ENCODE data around the gene ARHGEF28.

ARHGEF28 gene

DNA sequence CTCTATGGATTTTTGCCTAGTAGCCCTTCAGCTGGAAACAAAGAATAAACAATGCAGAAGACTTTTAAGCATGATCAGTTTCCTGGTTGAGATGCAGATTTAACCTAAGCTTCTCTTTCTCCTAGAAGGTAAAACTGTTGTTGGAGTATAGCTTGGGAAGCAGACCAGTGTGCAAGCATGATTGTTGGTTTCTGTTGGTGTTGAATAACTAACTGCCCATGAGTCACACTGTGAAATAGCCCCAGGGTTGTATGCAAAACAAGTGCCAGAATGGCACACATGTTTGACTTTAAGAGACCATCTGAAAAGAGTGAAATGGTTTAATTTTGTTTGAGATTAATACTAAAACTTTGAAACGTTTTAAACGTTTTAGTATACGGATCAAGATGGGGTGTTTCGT lies 227.1 kb downstream of the ARHGEF28 start:
- no peak for DNase-seq (ENCODE audit: low read depth)

DNA sequence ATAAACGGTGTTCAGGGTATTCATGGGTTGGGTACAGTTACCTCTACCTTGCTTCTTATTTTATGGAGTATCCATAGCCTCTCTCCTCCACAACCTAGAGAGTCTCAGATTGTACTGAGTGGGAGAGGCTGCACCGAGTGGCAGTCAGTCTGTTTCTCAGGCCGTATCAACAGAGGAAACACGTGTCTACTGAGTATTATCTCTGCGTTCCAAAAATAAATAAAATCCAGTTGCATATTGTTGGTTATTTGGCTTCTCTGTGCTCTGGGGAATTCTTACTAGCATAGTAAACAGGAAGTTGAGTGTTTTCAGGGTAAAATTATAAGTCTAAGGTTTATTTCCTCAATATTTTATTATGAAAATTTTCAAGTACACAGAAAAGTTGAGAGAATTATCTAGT lies 231.0 kb downstream of the ARHGEF28 start:
- DNase-seq (ENCODE audit: low read depth) = no peak

DNA sequence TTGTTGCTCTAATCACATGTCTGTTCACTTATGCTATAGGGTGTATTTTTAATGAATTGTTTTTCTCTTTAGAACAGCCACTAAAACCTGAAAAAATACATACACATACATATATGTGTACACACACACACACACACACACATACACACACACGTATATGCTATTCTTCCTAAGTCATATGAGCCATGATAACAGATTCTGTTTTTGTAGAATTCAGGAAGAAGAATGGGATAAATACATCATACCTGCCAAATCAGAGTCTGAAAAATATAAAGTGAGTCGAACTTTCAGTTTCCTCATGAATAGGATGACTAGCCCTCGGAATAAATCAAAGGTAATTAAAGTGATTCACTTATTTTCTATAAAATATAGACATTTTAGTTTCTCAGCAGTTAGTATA lies 231.4 kb downstream of the ARHGEF28 start:
- no peak for DNase-seq (ENCODE audit: low read depth)

DNA sequence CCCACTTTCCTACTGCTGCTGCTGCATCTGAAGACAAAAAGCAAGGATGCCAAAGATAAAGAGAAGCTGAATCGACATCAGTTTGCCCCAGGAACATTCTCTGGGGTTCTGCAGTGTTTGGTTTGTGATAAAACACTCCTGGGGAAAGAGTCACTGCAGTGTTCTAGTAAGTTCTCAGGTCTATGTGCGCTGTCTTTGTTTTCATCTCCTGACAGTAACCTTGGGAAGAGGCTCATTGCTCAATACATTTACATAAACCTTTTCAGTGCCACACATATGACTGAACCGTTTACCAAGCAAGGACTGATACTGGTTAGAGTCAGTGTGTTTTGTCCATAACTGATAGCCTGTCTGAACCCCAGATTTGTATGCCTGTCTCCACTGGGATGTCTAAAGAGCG lies 232.1 kb downstream of the ARHGEF28 start:
- no peak for DNase-seq (ENCODE audit: low read depth)

DNA sequence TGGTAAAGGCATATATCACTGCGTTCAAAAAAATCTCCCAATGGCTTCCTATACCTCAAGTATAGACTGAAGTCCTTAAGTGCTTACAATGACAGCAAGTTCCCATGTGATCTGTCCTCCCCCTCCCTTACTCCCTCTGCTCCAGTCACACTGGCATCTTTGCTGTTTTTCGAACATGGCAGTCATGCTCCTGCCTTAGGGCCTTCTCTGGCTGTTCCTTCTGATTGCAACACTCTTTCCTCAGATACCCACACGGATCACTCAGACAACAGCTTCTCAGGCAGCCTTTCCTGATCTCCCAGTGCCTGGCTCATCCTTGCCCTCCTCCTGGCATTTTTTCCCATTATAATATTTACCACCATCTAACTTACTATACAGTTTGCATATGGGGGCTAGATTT lies 232.8 kb downstream of the ARHGEF28 start:
- no peak for DNase-seq (ENCODE audit: low read depth)

DNA sequence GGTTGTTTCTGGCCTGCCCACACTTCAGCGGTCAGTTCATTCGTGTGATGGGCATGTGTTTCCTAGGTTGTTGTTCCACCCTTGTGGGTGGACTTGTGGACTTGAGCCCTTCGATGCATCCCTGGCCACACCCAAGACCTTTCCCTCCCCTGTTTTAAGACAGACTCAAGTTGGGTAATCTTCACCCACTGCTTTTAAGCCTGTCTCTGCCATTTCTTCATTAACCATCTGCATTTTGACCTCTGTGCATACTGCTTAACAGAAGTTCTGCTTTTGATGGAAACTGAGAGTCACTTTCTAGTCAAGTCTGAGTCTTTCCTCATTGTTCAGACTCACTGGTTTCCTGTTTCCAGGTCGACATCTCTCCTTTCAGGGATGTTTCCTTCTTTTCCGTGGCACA lies 233.7 kb downstream of the ARHGEF28 start:
- DNase-seq (ENCODE audit: low read depth) = no peak

DNA sequence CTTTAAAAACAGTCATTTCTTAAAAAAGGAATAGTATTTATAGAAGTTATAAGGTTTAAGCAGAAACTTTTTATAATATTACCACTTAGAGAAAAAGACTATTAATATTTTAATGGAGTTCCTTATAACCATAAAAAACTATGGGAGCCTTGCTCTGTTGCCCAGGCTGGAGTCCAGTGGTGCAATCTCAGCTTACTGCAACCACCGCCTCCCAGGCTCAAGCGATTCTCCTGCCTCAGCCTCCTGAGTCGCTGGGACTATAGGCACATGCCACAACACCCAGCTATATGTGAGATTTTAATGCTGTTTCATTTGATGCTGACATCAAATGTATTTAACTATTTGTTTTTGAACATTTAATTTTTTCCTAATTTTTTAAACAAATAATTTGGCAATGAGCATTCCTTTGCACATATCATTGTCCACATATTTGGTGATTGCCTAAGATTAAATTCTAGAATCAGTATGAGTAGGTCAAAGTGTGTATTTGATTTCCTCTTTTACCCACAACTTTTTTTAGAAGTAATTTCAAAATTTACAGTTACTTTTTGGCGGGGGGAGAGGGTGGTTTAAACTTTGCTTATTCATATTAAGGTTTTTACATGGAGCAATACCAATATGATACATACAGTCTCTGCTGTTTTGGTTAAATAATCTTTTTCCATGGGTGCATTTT lies 235.5 kb downstream of the ARHGEF28 start:
- DNase-seq (ENCODE audit: low read depth) = no peak

DNA sequence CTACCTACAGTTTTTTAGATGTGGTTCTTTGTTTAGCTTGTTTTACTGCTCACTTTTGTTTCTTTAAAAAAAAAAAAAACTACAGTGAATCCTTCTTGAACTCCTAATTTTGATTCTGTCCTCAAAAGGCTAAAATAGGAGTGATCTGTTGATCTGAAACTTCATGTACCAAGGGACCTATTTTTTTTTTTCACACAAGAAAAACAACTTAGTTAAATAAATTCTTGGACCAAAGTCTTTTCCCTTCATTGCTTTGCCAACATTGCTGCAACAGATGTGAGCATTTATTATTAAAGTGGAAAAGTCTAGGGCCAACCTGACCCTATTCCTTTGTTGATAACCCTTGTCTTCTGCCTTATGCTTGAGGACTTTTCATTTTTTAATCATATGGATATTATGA lies 236.8 kb downstream of the ARHGEF28 start:
- DNase-seq (ENCODE audit: low read depth) = no peak

DNA sequence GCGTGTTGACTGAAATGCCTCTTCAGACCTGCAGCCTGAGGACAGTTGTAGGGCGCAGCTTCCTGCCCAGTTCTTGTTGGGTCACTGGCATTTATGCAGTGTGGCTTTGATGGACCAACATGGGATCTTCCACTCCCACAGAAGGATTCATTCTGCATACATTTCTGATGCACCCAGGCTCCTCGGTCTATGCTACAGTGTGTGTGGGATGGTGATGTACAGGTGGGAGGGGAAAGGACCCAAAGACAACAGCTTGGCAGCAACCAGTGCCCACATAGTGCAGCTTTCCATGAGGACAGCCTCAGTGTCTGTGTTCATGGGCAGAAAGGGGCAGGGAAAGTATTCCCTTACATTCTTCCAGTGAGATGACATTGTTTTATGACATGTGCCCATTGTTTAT lies 237.9 kb downstream of the ARHGEF28 start:
- DNase-seq (ENCODE audit: low read depth) = no peak

DNA sequence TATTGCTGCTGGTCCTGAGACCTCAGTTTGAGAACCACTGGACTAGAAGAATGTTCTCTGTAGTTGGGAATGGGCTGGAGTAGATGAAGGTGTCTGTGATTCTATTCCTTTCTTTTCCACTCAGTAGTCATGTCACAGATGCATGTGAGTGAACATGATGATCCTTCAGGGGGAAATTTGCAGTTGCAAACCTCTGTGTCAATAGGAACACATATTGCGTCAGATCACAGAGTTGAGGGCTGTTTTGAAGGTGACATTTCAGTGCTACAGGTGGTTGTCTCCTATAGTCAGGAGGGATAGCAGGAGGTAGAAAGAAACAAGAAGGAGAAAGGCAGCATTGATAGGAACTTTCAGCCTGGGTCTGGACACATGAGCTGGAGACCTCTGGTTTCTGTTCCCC lies 239.3 kb downstream of the ARHGEF28 start:
- DNase-seq (ENCODE audit: low read depth) = no peak

DNA sequence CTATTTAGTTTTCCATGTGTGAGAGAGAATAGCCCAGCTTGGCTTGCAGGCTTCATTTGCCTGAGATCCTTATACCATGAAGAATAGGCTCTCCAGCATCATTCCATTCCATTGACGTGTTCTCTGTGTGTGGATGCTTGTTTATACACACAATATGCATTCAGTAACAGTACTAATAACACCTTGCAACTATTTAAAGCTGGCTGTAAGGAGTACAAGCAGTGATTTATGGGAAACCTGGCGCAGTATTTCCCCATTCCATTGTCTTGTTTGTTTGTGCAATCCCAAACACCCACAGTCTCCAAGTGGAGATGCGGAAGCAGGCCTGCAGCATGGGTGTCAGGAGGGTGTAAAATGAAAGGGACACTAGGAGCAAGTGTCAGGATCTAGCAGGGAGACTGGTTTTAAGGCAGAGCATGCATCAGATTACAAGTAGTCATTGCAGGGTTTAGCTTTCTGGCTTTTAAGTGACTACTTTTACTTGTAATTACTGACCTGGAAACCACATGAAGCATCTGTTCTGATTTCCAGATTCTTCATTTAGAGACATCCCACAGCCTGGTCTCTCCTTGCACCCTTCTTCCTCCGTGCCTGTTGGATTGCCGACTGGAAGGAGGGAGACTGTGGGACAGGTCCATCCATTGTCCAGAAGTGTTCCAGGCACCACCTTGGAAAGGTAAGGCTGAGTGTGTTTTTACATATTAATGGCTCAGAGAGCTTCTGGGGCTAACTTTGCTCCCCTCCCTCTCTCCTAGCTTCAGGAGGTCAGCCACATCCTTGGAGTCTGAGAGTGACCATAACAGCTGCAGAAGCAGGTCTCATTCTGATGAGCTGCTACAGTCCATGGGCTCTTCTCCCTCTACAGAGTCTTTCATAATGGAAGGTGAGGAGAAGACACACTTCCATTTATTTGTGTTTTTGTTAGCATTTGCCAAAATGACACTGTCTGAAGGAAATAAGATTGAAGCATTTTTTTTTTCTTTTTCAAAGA lies 241.6 kb downstream of the ARHGEF28 start:
- DNase-seq (ENCODE audit: low read depth) = no peak

DNA sequence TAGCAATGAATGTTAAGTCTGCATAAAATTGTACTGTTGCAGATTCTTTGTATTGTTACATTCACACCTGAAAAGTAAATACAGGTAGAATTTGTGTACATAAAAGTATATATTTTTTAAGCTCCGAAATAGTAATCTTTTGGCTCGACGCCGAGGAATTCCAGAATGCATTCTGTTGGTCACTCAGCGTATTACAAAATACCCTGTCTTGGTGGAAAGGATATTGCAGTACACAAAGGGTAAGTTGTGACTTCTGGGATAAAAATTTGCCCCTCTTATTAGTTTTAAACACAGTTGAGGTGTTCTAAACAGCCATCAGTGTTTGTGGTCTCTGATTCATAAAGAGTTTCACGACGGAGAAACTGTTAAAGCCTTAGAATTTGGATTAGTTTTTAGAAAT lies 257.6 kb downstream of the ARHGEF28 start:
- no peak for DNase-seq (ENCODE audit: low read depth)

DNA sequence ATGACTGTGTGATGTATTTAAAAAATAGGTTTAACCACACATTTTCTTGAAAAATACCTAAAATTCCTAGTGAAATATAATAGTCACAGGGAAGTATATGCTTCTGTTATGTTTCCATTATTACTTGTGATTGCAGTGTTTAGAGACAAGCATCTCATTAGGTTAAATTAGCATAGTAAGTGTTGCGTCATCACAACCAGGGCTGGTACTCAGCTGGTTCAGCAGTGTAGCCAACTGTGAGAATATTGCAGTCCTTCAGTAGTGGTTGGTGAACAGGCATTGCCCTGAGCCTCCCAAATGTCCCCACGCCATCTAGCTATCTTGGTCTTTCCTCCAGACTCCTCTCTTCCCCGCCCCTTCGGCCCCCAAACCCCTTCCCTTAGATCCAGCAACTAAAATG lies 261.7 kb downstream of the ARHGEF28 start:
- DNase-seq (ENCODE audit: low read depth) = no peak

DNA sequence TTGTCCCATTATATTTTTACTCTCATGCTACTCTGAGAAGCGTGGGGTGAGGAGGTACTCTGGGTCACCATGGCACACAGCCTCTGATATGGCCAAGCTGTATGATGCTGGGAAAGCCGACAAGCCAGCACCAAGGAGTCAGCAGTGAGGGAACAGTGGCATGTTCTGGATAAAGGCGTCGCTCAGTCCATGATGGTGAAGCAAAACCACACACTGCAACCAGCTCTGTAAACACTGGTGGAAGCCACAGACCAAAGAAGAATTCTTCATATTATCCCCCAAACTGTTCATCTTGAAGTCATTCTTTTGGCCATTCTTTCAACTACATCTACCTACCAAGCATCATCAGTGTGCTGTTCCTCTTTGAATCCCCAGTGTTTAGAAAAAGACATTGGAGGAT lies 264.6 kb downstream of the ARHGEF28 start:
- DNase-seq (ENCODE audit: low read depth) = no peak

DNA sequence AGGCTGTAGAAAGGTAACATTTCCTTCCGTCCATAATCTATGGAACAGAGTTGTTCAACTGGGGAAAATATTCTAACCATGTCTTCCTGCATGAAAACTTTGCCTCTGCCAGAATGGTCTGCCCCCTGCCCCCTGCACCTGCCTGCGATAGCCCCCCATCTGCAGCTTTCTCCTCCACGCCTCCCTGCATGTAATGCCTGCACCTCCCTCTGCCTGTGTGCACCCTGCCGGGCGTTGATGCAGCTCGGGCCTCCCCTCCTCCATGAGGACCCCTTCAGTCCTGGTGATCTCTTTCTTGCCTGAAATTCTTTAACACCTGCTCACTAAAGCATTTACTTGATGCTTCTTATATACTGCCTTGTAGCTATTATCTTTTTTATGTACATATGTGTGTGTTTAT lies 266.2 kb downstream of the ARHGEF28 start:
- no peak for DNase-seq (ENCODE audit: low read depth)

DNA sequence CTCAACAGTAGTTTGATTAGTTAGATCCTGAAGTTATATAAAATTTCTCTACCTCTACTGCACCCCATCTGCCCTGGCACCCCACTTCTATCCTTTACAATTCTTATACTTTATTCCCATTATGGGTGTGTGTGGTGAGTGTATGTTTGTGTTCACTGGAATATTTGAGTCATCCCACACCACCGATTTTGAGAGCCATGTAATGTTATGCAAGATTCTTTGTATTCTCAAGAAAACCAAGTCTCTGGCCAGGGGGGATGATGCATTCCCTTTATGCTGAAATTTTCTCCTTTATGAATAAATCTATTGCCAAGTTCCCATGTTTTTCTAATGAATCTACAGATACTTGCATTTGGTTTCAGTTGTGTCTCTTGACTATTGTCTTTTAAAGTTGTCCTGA lies 266.8 kb downstream of the ARHGEF28 start:
- DNase-seq (ENCODE audit: low read depth) = no peak

DNA sequence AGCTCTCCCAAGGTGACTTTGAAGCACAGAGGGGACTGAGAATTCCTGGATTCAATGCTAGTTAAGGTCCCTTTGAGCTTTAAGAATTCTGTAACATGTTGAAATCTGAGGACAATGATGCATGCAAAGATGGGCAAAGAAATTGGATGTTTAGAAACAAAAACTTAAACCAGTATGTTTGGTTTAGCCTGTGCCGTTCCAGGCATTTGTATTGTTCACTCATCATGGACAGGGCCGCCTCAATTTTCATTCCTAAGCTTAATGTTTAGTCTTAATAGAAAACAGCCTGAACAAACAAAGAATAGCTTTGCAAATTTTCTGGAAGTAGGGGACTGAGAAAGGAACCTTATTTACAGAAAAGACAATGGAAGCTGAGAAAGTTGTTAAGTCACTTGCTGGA lies 267.8 kb downstream of the ARHGEF28 start:
- DNase-seq (ENCODE audit: low read depth) = no peak

DNA sequence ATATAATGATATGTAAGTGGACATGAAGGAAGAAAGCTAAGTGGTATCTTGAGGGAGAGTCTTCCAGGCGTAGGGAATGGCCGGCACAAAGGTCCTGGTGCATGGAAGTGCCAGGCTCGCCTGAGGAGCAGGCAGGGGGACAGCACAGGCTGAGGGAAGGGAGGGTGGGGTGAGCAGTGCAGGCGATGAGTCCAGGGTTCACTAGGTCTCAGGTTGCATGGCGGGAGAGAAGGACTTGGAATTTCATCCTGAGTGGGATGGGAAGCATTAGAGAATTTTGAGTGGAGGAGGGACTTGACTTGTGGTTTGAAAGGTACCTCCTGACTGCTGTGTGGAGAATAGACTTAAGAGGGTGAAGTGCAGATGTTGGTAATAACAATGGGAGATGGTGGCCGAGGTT lies 268.9 kb downstream of the ARHGEF28 start:
- no peak for DNase-seq (ENCODE audit: low read depth)

DNA sequence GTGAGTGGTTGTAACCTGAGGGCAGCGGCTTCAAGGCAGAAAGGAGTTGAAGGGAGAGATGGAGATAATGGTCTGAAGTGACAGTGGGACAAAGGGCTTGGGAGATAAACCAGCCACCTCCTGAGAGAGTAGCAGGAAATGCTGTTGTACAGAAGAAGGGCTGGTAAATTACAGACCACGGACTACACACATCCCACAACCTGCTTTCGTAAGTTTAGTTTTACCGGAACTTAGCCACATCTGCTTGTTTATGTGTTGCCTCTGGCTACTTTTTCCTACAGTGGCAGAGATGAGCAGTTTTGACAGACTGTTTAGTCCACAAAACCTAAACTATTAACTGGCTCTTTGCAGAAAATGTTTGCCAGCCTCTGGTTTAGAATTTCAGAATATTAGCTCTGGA lies 269.5 kb downstream of the ARHGEF28 start:
- DNase-seq (ENCODE audit: low read depth) = no peak

DNA sequence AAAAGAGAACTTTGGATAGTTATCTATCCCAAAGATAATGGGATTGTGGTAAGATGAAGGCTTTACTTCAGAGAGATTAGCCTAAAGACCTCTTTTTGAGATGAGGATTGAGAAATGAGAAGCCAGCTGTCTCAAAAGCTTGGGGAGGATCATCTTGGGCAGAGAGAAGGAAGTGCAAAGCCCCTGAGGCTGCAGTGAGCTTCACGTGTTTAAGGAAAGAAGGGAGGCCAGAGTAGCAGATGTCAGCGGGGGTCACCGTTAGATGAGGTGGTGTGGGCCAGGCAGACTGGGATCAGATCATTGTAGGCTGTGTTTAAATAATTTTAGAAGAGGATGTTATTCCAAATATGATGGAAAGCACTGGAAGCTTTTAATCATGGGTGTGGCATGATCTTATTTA lies 270.1 kb downstream of the ARHGEF28 start:
- DNase-seq (ENCODE audit: low read depth) = no peak

DNA sequence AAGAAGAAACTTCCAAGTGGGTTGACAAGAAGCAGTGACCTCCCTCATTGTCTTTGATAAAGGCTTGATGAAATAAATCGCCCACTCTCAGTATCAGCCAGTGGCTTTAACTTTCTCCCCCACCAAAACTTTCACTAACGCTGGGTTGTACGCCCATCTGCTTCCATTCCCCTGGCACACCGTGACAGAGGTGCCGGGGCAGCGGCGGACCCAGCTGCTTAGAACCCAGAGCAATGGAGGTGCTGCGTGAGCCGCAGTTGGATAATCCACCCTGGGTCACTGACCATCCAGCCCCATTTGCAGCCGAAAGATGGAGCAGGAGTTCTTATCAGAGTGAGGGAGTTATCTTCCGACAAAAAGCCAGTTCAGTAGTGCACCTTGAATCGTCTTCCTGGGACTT lies 270.7 kb downstream of the ARHGEF28 start:
- DNase-seq (ENCODE audit: low read depth) = no peak

DNA sequence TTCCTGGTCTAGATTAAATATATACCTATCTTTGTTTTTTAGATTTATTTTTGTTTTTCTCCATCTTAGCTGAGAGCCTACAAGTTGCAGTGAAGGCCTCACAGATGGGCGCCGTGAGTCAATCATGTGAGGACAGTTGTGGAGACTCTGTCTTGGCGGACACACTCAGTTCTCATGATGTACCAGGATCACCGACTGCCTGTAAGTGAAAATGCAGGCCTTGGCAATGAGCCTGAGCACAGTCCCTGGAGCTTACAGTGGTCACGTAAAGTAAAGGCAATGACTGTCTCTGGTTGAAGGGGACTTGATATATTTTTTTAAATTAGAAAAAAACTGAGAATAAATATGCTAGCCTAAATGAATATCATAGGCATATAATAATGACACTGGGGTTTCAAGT lies 271.9 kb downstream of the ARHGEF28 start:
- DNase-seq (ENCODE audit: low read depth) = no peak

DNA sequence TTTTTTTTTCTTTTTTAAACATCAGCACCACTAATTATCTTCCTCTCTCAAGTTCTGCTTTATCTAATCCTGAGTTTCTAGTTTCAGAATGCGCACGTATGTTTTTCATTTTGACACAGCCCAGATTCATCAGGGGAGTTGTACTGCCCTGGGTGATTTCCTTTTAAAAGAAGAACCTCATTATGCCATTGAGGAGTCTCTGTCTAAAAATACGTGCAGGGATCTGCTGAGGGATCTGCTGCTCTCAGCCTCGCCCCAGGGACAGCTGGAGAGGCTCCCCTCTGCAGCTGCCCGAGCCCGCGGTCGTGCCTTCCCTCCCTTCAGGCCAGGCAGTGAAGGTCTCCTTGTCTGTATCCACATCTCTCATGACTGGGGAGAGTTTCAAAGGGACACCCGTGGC lies 273.1 kb downstream of the ARHGEF28 start:
- no peak for DNase-seq (ENCODE audit: low read depth)

DNA sequence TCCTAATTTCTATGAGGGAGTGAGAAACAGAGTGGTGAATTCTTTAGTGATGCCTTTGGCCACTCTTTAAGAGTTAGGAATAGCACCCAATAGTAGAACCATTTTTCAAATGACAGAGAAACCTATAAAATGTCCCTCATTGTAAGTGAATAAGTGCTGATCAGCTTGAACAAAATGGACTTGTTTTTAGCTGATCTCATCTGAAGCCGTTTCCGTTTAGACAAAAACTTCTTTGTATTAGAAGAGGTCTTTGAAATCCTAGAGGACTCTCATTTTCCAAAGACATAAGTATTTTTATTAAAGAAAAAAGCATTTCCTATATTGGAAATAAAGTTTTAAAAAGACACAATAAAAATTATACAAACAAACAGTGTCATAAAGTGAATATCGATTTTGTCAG lies 273.9 kb downstream of the ARHGEF28 start:
- DNase-seq (ENCODE audit: low read depth) = no peak
